Esophagus muscularis mucosa (tissue), 3 donors: ENCODE data around the gene DPM1.

Source experiments
- CTCF ChIP-seq, 3 experiments: fragments of 200-600 bp in 2 of 3; fragments of 450-650 bp in 1 of 3; sonication (generic) in 2 of 3; IDR thresholded peaks; one replicate each; pipeline ENCODE4 v1.5.1; 2017 to 2019; ENCODE audit warnings: antibody characterized with exemption in 3 of 3, mild to moderate bottlenecking in 2 of 3, moderate library complexity in 1 of 3
- POLR2A ChIP-seq: fragments of 450-650 bp; IDR thresholded peaks from one replicate; pipeline ENCODE4 v1.6.1; 2017; ENCODE audit warnings: antibody characterized with exemption, moderate library complexity, mild to moderate bottlenecking, low read depth
- POLR2AphosphoS5 ChIP-seq, 2 donors: sonication (generic); formaldehyde crosslinking; IDR thresholded peaks; one replicate each; pipeline ENCODE4 v1.6.1; 2017; ENCODE audit warnings: antibody characterized with exemption in 2 of 2

- TF ChIP-seq CTCF (IDR thresholded peaks at IDR 0.05) (no peak), POLR2AphosphoS5 (IDR thresholded peaks at IDR 0.05) (no peak), POLR2A (no peak)
Measured at GRCh38 chr20:50969912-50970311, 11.6 kb upstream of the DPM1 start.
